OCI-LY1 (cell line): ENCODE results near the gene RASAL2.

Experiments
- EZH2 ChIP-seq: fragments of 200-600 bp; sonication (generic), shearing (Covaris generic); IDR thresholded peaks from 2 replicates; pipeline ENCODE4 v1.8.0; 2017; ENCODE audit warnings: borderline replicate concordance, mixed run types, mild to moderate bottlenecking, antibody characterized with exemption, low read length, moderate library complexity, mixed read lengths
- TF ChIP-seq, protein P1 (sequence below): fragments of 200-600 bp; sonication (generic), shearing (Covaris generic); IDR thresholded peaks from 2 replicates; pipeline ENCODE4 v1.5.1; 2017; ENCODE audit warnings: mild to moderate bottlenecking, antibody characterized with exemption, low read length, moderate library complexity, mixed read lengths

DNA sequence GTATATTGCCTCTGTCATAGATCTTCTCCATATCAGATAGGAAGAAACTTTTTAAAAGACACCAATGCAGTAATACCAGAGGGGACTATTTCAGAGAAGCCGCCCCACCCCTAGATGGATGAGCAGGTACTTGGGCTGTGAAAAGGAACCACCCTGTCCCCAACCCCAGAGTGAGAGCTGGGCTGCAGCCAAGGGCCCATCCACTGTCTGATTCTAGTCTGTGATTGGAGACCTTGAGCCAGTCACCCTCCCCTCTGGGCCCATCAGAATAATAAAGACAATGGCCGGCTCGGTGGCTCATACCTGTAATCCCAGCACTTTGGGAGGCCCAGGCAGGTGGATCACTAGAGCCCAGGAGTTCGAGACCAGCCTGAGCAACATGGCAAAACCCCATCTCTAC lies 397.8 kb downstream of the RASAL2 start:
- TF ChIP-seq, protein P1, sequence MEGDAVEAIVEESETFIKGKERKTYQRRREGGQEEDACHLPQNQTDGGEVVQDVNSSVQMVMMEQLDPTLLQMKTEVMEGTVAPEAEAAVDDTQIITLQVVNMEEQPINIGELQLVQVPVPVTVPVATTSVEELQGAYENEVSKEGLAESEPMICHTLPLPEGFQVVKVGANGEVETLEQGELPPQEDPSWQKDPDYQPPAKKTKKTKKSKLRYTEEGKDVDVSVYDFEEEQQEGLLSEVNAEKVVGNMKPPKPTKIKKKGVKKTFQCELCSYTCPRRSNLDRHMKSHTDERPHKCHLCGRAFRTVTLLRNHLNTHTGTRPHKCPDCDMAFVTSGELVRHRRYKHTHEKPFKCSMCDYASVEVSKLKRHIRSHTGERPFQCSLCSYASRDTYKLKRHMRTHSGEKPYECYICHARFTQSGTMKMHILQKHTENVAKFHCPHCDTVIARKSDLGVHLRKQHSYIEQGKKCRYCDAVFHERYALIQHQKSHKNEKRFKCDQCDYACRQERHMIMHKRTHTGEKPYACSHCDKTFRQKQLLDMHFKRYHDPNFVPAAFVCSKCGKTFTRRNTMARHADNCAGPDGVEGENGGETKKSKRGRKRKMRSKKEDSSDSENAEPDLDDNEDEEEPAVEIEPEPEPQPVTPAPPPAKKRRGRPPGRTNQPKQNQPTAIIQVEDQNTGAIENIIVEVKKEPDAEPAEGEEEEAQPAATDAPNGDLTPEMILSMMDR, result no peak
- no peak for TF ChIP-seq EZH2
